Measurements from ENCODE around the gene SLC25A11. TPM values are rescaled to one million over a fixed set of nuclear protein-coding genes. Genes with fewer than 3 reads are reported as not detected.

SLC25A11 gene
- total RNA-seq, 1 experiment from 2014 or later, result 64.1 TPM

DNA sequence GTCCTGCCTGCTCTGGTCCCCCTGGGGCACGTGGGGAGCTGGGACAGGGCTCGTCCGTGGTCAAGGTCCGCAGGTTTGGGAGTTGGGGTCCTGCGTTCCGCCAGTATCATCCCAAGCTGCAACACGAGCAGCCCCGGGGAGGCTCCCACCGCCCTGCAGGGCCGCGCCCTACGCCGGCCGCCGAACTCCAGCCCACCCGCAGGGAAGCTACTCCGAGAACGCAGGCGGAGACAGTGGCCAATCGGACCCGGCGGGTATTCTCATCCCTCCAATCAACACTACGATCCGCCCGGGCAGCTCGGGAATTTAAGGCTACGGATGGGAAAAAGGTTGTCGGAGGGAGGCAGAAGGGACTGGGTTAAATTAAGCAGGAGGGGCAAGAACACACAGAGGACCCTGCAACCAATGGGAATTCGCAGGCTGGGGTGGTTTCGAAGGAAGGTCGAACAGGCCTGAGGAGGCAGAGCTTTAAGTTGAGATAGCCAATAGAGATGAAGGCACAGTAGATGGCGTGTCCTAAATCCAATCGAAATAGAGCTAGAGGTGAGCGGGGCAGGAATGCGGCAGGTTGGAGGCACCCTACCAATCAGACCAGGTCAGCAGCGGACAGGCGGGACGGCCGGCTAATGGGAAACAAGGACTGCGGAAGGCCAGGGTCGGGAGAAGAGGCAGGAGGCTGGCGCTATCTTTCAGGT, 27.1 kb upstream of the SLC25A11 start:
- peak; percentile 99 for DNase-seq (ENCODE audit: low spot score)

DNA sequence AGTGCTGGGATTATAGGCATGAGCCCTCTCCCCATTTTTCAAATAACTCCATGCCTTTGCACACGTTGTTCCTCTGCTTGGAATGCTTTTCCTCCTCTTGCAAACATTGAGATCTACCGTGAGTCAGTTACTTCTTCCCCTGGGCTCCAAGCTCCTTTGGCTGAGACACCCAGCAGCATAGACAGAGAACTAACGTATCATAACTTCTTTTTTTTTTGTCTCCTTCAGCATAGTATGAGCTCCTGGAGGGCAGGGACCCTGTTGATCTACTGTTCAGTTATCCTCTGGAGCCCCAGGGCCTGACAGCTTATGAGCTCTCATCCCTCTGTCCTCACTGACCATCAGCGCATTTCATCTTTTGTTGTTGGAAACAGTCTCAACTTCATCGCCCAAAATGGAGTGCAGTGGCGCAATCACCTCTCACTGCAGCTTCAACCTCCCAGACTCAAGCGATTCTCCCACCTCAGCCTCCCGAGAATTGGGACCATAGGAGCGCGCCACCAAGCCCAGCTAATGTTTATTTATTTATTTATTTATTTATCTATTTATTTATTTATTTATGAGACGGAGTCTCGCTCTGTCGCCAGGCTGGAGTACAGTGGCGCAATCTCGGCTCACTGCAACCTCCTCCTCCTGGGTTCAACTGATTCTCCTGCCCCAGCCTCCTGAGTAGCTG, 25.6 kb upstream of the SLC25A11 start:
- no peak for DNase-seq (ENCODE audit: low spot score)

DNA sequence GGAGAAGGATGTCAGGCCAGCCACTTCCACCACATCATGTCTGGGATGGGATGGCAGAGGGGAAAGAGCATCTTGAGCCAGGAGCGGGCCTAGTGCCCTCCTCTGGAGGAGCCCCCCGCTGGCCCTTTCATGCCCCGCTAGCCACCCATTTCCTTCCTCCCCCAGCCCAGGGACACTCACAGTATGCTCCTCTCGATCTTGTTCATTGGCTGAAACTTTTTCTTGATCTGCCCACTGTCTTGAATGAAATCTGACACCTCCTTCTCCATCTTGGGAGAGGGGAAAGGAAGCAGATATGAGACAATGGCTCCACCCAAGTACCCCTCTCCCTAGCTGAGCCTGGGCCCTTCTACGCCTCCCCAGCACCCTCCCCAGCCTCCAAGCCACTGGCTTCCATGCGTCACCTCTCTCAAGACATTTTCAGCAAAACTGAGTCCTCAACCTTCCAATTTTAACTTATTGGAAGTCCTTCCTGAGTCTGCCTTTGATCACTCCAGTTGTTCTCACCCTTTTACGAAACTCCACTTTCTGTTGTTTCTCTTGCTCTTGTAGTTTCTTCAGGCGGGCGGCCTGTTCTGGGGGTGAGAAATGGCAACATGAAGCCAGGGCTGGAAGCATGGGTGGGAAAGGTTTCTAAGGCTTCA, 20.6 kb upstream of the SLC25A11 start:
- DNase-seq (ENCODE audit: low spot score), result no peak

DNA sequence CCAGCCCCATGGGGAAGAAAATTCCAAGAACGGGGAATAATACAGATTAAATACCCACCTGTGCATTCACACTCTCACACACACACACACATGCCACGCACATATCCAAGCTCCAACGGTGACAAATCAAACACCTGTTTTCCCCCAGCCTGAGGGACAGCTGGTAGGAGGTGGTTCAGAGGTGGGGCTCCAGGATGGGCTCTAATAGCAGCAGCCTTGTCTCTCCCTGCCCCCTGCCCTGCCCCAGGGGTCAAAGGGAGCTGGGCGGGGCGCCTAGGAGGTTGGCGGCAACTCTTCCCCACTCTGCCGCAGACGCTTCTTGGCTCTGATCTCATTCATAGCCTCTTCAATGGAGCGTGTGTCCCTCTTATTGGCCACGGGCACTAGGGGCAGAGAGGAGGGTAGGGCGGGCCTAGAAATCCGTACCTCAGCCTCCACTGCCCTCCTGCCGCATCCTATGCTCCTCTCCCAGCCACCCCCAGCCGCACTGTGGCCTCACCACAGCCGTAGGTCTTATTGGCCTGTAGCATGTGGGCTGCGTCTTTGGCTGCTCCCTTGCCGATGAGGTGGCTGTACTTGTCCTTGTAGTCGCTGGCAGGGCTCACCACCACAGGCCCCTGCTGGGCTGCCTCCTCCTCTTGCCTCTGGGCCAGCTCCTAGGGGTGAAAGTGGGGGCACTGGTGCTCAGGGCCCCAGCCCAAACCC, 19.6 kb upstream of the SLC25A11 start:
- no peak for DNase-seq (ENCODE audit: low spot score)

DNA sequence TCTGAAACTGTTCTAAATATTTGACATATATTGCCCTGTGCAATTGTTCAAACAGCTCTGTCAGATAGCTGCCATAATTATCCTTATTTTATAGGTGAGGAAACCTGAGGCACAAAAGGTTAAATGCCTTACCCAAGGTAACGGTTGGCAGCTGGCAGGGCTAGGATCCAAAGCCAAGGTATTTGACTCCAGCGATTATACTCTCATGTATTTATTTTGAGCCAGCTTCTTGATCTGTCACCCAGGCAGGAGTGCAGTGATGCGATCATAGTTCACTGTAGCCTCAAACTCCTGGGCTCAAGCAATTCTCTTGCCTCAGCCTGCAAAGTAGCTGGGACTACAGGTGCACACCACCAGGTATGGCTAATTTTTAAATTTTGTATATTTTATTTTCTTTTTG, 18.3 kb upstream of the SLC25A11 start:
- DNase-seq (ENCODE audit: low spot score), result no peak

DNA sequence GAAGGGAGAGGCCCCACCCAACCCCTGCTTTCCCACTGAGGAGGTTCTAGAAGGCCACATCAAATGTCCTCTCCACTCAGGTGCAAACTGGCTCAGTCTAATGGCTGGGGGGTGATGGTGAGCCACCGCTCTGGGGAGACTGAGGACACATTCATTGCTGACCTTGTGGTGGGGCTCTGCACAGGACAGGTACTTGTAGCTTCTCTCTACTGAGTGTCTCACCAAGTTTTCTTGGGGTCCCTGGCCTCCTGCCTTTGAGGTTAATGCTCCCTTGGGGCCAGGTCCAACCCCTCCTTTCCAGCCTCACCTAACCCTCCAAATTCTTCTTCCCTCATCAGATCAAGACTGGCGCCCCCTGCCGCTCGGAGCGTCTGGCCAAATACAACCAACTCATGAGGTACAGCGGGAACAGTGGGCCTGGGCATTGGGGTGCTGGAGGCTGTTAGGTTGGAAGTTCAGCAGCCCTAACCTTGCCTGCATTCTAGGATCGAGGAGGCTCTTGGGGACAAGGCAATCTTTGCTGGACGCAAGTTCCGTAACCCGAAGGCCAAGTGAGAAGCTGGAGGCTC, 16.7 kb upstream of the SLC25A11 start:
- no peak for DNase-seq (ENCODE audit: low spot score)

DNA sequence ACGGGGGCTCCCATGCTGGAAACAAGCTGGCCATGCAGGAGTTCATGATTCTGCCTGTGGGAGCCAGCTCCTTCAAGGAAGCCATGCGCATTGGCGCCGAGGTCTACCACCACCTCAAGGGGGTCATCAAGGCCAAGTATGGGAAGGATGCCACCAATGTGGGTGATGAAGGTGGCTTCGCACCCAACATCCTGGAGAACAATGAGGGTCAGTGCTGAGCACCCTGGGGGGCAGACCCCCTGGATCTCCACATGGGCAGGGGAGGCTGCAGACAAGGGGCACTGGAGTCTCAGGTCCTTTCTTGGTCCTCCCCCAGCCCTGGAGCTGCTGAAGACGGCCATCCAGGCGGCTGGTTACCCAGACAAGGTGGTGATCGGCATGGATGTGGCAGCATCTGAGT, 15.2 kb upstream of the SLC25A11 start:
- DNase-seq (ENCODE audit: low spot score), result no peak

DNA sequence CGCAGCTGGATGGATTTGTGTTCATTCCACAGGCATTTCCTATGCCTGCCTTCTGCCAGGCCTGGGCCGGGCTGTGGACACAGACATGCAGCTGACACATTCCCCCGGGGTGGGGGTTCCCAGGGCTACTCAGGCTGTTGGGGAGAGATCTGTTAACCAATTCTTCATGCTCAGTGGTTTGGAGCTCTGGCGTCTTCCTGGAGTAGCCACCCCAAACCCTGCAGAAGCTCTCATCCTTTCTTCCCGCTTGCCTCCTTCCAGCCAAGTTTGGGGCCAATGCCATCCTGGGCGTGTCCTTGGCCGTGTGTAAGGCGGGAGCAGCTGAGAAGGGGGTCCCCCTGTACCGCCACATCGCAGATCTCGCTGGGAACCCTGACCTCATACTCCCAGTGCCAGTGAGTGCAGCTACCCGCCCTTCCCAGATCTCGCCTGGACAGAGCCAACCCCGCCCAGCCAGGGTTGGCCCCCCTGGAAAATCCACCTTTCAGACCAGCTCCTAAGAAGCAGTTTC, 13.7 kb upstream of the SLC25A11 start:
- DNase-seq (ENCODE audit: low spot score), result no peak

DNA sequence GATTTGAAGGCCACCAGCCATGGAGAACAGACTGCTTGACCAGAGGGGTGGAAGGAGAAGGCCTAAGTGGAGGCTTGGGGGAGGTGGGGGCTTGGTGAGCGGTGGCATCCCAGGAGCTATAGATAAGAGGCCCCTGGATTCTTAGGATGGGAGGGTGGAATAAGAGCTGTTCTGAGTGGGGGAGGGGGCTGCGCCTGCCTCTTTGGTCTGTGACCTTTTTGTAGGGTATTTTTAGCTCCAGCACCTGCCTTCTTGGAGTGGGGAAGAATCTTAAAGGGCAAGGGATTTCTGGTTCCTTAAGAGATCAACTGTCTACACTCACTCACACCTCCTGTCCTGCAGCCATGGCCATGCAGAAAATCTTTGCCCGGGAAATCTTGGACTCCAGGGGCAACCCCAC, 11.6 kb upstream of the SLC25A11 start:
- DNase-seq (ENCODE audit: low spot score), result no peak

DNA sequence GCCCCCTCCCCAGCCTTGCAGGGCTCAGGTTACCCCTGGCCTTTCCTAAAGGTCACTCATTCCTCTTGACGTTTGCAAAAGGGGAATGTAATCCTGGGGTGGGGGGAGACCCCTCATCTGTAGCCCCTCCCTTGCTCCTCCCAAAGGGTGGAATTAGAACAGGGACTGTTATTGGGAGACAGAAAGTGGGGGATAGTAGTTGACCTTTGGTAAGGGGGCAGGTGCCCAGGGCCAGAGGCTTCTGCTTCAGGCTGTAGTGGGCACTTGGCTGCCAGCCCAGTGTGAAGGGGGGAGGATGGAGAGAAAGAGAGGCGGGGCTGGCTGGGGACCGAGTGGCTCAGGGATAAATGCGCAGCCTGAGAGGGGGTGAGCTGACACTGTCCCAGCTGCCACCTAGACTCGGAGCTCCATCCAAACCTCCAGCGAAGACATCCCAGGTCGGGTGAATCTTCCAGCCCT, 10.9 kb upstream of the SLC25A11 start, which contains the start of gene ENO3:
Gene ENO3 (plus strand): TSS at position 374 of the 459 bp plus-strand sequence. CDS start 711 bp downstream, outside the sequence.
- DNase-seq (ENCODE audit: low spot score), result no peak

DNA sequence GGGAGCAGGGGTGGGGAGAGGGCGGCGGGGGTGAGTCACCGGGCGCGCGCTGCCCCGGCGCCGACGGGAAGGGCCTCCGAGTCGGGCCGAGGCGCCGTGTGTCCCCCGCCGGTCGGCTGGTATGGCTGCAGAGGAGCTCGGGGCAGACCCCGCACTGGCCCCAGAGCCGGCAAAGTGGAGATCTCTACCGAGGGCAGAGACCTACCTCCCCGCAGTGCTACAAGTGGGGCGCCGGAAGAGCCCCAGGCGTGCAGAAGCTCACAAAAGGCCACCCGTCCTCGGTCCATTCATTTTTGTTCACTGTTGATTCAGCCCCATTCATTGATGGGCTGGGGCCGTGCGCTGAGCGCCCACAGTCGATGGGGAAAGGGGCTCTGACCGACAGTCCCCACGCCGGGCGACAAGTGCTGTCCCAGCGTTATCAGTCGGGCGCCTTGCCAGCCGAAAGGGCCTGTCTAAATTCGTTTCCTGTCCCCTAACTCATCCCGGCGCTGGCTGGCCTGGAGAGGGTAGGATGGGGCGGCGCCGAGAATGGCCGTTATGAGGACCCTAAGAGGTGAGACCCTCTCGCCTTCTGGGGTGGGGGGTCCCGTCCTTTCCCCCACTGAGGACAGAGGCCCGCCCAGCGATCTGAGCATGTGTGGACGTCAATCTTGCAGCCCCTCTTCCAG, 10.4 kb upstream of the SLC25A11 start:
- DNase-seq (ENCODE audit: low spot score), result no peak

DNA sequence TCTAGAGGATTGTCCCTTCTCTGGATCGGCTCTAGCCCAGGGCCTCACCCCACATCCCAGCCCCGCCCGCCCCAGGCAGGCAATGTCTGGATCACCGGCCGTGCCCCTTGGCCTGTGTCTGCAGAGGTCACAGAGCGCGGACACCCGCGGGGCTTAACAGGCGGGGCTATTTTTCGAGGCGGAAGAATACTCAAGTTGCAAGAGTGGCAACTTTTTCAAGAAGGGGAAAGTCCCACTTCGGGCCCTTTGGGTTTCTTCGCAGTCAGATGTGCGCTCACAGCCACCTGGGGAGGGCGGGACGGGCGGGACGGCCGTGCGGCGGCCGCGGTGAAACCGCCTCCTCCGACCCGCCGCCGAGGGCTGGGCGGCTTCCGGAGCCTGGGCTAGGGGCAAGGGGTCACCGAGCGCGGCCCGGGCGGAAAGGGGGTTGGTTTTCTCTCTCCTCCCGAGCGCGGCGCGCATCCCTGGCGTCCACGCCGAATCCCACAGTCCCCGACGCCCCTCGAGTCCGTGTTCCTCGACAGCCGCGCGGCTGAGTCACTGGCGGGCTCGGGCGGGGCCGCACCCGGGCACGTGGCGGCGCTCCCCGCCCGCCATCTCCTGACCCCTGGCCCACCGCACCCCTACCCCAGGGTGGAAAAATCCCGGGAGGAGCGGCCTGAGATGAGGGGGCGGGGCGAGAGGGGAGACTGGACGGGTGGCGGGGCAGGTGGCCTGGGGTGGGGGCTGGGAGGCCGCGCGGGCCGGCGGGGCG, 9.7 kb upstream of the SLC25A11 start:
- DNase-seq (ENCODE audit: low spot score), result peak; percentile 27

DNA sequence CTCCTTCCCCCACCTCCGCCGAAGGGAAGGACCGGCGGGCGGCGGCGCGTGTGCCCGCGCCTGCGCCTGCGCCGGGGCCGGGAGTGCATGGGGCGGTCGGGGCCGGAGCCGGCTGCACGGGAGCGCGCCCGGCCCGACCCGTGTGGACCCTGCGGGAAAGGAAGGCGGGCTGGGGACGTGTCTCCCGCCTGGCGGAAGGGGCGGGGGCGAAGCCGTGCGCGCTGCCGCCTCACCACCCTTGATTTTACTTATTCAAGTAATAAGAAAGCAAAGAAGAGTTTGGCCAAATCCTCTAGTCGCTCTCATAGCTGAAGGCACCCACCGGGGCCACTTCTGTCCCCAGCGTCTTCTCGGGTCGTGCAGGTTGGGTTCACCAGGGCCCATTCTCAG, 9.1 kb upstream of the SLC25A11 start:
- DNase-seq (ENCODE audit: low spot score), result peak; percentile 69

DNA sequence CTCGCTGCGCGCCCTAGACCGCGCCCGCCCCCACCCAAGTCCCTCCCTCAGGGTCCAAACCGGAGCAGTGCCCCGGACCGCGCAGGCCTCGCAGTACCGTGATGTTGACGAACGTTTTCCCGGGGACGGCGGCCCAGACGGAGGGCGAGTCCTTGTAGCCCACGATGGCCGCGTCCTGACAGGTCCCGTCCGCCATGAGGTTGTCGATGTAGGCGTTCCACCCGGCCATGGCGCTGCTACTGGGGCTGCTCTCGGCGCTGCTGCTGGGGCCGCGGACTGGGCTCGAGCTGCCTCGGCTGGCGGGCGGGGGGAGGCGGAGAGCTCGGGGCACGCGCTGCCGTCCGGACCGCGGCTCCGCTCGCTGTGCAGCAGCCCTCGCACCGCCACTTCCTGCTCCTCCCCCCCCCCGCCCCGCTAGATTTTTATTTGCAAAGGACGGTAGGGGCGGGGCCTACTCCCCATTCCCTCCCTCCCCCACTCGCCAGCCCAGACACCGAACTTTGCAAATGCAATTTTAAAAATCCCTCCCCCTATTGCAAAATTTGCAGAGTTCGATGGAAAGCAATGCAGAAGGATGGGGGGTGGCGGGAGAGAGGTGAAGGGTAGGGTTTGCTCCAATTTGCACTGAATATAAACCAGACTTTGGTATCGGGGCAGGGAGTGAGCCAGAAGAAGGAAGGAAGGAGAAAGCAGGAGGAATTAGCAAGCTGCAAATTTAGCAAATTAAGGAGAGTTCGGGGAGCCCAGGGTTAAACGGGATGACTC, 8.5 kb upstream of the SLC25A11 start, which contains the start of gene PFN1:
Gene PFN1 (minus strand): TSS at position 365 of the 765 bp plus-strand sequence. CDS start 136 bp downstream, at position 229.
- peak; percentile 68 for DNase-seq (ENCODE audit: low spot score)

DNA sequence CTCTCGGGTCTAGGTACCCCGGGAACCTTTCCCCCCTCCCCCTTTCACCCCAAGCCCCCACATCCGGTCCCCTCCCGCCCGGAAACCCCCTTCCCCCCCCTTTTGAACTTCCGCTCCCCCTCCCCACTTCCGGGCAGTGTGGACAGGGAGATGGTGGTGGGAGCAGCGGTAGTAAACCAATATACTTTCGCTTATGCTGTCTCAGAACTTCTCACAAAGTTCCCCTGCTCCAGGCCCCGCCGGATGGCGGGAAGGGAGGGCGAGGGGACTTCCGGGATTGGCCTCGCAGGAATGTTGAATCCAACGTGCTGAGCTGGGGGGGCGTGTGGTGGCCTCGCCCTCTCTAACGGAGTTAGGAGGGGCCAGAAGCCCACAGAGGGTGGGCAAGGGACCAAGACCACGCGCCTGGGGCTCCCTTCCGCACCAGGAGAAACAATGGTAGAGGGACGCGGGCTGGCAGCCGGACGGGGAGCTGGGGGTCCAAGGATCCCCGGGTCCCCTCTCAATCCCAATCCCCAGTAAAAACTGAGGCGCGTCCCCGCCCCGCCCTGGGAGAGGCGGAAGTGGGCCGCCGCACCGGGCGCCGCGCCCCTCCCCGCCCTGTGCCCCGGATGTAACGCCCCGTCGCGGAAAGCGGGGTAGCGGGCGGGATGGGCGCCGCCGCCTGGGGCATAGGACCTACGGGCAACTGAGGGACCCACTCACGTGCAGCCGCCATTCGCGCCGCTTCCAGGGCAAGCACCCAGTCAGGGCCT, 7.7 kb upstream of the SLC25A11 start:
- peak; percentile 36 for DNase-seq (ENCODE audit: low spot score)

DNA sequence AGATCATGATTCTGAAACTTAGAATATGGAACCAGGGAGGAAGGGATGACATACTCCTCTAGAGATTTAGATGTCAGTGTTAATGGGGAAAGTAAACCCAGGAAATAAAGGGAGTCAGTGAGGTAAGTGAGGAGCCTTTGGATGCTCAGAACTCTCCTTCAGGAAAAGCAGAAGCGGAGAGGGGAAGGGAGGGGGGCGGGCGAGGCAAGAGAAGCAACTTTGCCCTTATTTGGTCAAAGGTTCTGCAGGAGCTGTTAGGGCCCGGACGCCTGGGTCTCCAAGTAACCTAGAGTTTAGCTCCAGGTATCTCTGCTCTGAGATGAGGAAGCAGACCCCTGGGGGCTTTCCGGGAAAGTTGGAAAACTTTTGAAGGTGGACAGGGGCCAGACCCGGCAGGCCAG, 7.2 kb upstream of the SLC25A11 start:
- no peak for DNase-seq (ENCODE audit: low spot score)

DNA sequence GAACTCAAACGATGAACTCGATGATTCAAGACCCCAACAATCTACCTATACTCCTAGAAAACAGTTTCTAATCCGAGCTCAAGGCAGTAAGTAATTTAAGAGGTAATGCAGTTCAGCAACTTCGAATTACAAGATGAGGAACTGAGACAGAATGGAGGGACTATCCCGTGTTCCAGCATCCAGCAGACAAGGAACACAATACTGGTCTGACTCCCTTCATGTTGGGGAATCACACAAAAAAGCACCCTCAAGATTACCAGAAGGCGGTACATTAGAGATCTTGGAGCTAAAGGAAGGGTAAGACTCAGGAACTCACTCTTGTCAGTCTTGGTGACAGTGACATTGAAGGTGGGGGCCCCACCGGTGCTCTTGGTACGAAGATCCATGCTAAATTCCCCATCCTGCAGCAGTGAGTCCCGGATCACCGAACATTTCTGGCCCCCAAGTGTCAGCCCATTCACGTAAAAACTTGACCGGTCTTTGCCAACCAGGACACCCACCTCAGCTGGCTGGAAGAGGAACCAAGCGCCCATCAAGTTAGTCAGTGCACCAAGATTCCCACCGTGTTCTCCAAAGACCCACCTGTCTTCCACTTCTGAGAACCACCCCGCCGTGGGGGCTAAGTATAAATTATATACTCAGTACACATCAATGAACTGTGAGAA, 6.6 kb upstream of the SLC25A11 start:
- DNase-seq (ENCODE audit: low spot score), result no peak

DNA sequence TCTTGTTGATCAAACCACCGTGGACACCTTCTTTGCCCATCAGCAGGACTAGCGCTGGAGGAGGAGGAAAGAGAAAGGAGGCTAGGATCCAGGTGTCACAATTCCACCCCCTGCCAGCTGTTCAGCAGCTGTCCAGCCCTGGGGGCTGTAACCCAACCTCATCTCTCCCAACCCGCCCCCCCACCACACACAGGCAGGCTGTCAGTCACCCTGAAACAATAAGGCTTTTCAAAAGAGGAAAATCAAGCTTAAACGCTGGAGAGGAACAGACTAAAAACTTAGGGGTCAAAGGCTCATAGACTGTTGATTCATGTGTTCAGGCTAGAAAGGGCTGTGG, 6.1 kb upstream of the SLC25A11 start:
- no peak for DNase-seq (ENCODE audit: low spot score)

All from H4 (cell line).